Measurements from ENCODE around the gene SDR42E1. TPM values are rescaled to one million over a fixed set of nuclear protein-coding genes. Genes with fewer than 3 reads are reported as not detected.

The SDR42E1 gene, protein sequence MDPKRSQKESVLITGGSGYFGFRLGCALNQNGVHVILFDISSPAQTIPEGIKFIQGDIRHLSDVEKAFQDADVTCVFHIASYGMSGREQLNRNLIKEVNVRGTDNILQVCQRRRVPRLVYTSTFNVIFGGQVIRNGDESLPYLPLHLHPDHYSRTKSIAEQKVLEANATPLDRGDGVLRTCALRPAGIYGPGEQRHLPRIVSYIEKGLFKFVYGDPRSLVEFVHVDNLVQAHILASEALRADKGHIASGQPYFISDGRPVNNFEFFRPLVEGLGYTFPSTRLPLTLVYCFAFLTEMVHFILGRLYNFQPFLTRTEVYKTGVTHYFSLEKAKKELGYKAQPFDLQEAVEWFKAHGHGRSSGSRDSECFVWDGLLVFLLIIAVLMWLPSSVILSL
- not detected for polyA plus RNA-seq (2013, experiment 1 of 2)
- 0.06 TPM for polyA plus RNA-seq (2013, experiment 2 of 2)

DNA sequence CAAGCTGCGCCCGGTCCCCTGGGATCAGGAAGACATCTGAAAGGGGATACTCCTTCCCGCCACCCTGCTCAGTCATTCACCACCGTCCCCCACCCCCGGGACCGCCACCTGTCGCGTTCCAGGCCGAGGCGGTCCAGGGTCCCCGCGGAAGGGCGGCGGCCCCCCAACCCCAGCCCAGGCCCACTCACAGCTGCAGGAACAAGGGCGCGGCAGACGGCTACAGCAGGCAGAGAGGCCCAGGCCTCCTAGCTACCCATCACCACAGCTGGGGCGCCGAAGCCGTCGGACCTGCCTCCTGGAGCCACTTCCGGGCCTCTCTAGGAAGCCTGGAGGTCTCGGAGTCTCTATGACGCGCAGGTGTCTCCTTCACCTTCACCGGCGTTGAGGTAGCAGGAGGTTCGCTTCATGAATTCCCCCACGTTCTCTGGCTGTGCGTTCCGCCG lies at the start of gene SDR42E1:
Gene SDR42E1, minus strand, starts transcription at position 272 of the 443 bp plus-strand sequence. CDS start 10,612 bp downstream, outside the sequence.
- no peak within 1 kb of the TSS for H3K27ac ChIP-seq (ENCODE audit: low read depth, low read length)
- H3K4me1 ChIP-seq (ENCODE audit: insufficient read depth, low read length), result no peaks in the 10 kb centered on the region
- 92% methylated on average over 32 of the region's 32 CpGs for WGBS
- no peaks in the 10 kb centered on the region for H3K36me3 ChIP-seq (ENCODE audit: insufficient read depth, low read length)
- no peak within 1 kb of the TSS for H3K9ac ChIP-seq (ENCODE audit: low read depth, low read length)
- no peaks in the 10 kb centered on the region for H3K27me3 ChIP-seq (ENCODE audit: insufficient read depth, low read length)
- H3K9me3 ChIP-seq (ENCODE audit: insufficient read depth, low read depth, low read length), result peaks cover 35% of the 10 kb centered on the region
- no peak within 1 kb of the TSS for H3K4me3 ChIP-seq (ENCODE audit: low read length)

DNA sequence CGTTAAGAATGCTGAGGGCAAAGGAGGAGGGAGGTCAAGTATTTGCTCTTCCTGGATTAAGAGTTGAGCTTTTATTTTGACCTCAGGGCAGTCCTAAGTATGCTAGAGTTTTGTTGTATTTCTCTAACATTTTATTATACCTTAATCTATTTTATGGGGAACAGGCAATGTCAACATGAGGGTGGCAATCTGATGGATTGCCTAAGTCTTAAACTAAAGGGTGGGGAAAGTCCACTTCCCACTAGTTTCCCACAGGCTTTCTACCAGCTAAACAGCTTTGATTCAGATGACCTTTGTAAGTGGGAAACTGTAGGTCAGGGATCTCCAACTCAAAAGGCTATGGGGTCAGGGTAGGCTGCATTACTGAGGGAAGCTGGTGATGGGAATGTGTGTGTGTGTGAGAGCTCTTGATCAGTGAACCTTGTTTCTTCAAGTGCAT lies 48.7 kb upstream of the SDR42E1 start:
- 87% methylated on average over 1 of the region's 1 CpG for WGBS
- H3K4me1 ChIP-seq (ENCODE audit: insufficient read depth, low read length), result no peaks in the 10 kb centered on the region; the same call in 1 of the 2 replicates
- H3K27me3 ChIP-seq (ENCODE audit: insufficient read depth, low read length), result no peaks in the 10 kb centered on the region
- no peak overlapping the region for H3K9ac ChIP-seq (ENCODE audit: low read depth, low read length)
- H3K36me3 ChIP-seq (ENCODE audit: insufficient read depth, low read length), result no peaks in the 10 kb centered on the region
- no peaks in the 10 kb centered on the region for H3K9me3 ChIP-seq (ENCODE audit: insufficient read depth, low read depth, low read length)
- no peak overlapping the region for H3K27ac ChIP-seq (ENCODE audit: low read depth, low read length)
- no peak overlapping the region for H3K4me3 ChIP-seq (ENCODE audit: low read length)

DNA sequence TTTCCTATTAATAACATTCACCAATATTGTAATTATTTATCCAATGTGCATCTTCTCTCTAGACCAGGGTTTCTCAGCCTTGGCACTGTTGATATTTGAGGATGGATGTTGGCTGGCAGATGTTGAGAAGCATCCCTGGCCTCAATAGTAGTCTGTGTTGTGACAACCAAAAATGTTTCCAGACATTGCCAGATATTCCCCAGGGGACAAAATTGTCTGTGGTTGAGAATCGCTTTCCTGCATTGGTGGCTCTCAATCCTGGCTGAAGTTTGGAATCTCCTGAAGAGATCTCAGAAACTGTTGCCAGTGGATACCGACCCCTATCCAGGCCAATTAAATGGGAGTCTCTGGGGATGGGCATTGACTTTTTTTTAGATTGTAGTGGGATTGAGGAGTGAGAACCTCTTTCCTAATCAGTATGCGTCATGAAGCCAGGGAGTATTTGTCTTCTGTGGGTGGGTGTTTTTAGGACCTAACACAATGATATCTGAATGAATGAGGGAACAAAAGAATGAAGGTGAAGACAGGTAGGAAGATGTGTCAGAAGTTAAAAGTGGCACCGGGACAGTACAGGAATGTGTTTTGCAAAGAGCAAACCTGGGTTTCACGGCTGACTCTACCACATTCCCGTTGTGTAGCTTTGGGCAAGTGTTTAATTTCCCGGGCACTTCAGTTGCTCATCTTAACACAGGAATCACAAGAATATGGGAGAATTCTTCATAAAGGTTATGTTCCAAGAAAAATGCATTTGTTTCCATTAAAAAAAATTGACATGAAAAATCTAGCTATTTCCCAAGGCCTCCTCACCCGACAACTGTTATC lies 48.1 kb upstream of the SDR42E1 start:
- Histone ChIP-seq H3K9ac (ENCODE audit: low read depth, low read length) (no peak overlapping the region), H3K4me3 (ENCODE audit: low read length) (no peak overlapping the region), H3K36me3 (ENCODE audit: insufficient read depth, low read length) (no peaks in the 10 kb centered on the region), H3K9me3 (ENCODE audit: insufficient read depth, low read depth, low read length) (no peaks in the 10 kb centered on the region), H3K27me3 (ENCODE audit: insufficient read depth, low read length) (no peaks in the 10 kb centered on the region), H3K4me1 (ENCODE audit: insufficient read depth, low read length) (no peaks in the 10 kb centered on the region; the same call in 1 of the 2 replicates), H3K27ac (ENCODE audit: low read depth, low read length) (no peak overlapping the region)
- 94% methylated on average over 8 of the region's 8 CpGs for WGBS

- no peak overlapping the region for H3K27ac ChIP-seq (ENCODE audit: low read depth, low read length)
- no peaks in the 10 kb centered on the region; the same call in 1 of the 2 replicates for H3K4me1 ChIP-seq (ENCODE audit: insufficient read depth, low read length)
- no peaks in the 10 kb centered on the region for H3K27me3 ChIP-seq (ENCODE audit: insufficient read depth, low read length)
- no peaks in the 10 kb centered on the region for H3K9me3 ChIP-seq (ENCODE audit: insufficient read depth, low read depth, low read length)
- no peaks in the 10 kb centered on the region for H3K36me3 ChIP-seq (ENCODE audit: insufficient read depth, low read length)
- H3K9ac ChIP-seq (ENCODE audit: low read depth, low read length), result no peak overlapping the region
- H3K4me3 ChIP-seq (ENCODE audit: low read length), result no peak overlapping the region
- 92% methylated on average over 1 of the region's 3 CpGs for WGBS
Observed at GRCh38 chr16:82056550-82056896, 45.3 kb upstream of the SDR42E1 start.

- Histone ChIP-seq H3K27ac (ENCODE audit: low read depth, low read length) (no peak overlapping the region), H3K9ac (ENCODE audit: low read depth, low read length) (no peak overlapping the region), H3K27me3 (ENCODE audit: insufficient read depth, low read length) (no peaks in the 10 kb centered on the region), H3K4me1 (ENCODE audit: insufficient read depth, low read length) (no peaks in the 10 kb centered on the region; the same call in 1 of the 2 replicates), H3K9me3 (ENCODE audit: insufficient read depth, low read depth, low read length) (no peaks in the 10 kb centered on the region), H3K36me3 (ENCODE audit: insufficient read depth, low read length) (no peaks in the 10 kb centered on the region), H3K4me3 (ENCODE audit: low read length) (no peak overlapping the region)
- WGBS, result 93% methylated on average over 7 of the region's 8 CpGs
Observed at GRCh38 chr16:82055728-82056549, 44.7 kb upstream of the SDR42E1 start.

DNA sequence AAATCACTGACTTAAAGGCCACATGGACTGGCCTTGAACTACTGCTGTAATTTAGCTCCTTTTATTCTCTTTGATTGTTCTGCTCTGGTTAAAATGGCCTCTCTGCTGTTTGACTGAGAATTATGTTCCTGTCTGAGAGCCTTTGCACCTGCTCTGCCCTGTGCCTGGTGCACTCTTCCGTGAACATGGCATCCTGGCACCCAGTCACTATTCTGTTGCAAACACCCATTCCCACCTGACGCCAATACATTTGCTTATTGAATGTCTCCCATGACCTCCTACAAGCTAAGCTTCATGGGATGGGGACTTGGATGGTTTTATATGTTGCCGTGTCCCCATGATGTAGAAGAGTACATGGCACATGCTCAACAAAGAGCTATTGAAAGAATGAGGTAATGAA lies 43.8 kb upstream of the SDR42E1 start:
- no peaks in the 10 kb centered on the region for H3K27me3 ChIP-seq (ENCODE audit: insufficient read depth, low read length)
- H3K9me3 ChIP-seq (ENCODE audit: insufficient read depth, low read depth, low read length), result no peaks in the 10 kb centered on the region
- no peaks in the 10 kb centered on the region for H3K36me3 ChIP-seq (ENCODE audit: insufficient read depth, low read length)
- H3K4me1 ChIP-seq (ENCODE audit: insufficient read depth, low read length), result no peaks in the 10 kb centered on the region
- WGBS, result 97% methylated on average over 3 of the region's 3 CpGs
- no peak overlapping the region for H3K27ac ChIP-seq (ENCODE audit: low read depth, low read length)
- H3K9ac ChIP-seq (ENCODE audit: low read depth, low read length), result no peak overlapping the region
- H3K4me3 ChIP-seq (ENCODE audit: low read length), result no peak overlapping the region

DNA sequence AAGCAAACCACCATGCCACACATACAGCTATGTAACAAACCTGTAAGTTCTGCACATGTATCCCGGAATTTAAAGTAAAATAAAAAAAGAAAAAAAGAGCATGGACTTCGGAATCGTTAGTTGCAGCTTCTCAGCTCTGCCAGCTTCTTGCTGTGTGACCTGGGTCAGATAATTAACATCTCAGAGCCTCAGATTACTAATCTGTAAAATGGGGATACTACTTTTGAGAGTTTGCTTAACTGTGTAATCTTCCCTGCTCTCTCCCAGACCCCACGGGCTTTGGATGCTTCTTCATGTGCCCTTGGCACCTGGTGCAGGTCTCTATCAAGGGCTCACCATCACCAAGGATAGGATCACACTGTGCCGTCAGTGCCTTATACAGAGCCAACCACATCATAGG lies 40.4 kb upstream of the SDR42E1 start:
- Histone ChIP-seq H3K9ac (ENCODE audit: low read depth, low read length) (no peak overlapping the region), H3K4me3 (ENCODE audit: low read length) (no peak overlapping the region), H3K36me3 (ENCODE audit: insufficient read depth, low read length) (no peaks in the 10 kb centered on the region), H3K4me1 (ENCODE audit: insufficient read depth, low read length) (no peaks in the 10 kb centered on the region), H3K27ac (ENCODE audit: low read depth, low read length) (no peak overlapping the region), H3K27me3 (ENCODE audit: insufficient read depth, low read length) (no peaks in the 10 kb centered on the region), H3K9me3 (ENCODE audit: insufficient read depth, low read depth, low read length) (no peaks in the 10 kb centered on the region)
- 87% methylated on average over 5 of the region's 5 CpGs for WGBS

DNA sequence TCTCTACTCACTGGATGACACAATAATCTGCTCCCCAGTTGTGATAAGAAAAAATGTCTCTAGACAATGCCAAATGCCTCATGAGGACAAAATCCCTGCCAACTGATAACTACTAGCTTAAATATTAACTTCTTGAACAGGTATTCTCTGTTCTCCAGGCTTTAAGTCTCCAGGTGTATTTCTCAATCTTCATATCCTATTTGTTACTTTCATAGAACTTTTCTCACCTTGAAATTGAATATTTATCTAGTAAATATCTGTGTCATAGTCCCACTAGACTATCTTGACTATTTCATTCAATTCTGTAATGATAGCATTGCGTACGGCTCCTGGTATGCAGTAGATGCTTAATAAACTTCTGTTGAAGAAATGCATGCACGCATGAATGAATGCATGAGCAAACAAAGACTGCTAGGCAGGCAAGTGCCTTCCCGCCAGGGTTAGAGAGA lies 39.7 kb upstream of the SDR42E1 start:
- Histone ChIP-seq H3K9me3 (ENCODE audit: insufficient read depth, low read depth, low read length) (no peaks in the 10 kb centered on the region), H3K27ac (ENCODE audit: low read depth, low read length) (no peak overlapping the region), H3K27me3 (ENCODE audit: insufficient read depth, low read length) (no peaks in the 10 kb centered on the region), H3K9ac (ENCODE audit: low read depth, low read length) (no peak overlapping the region), H3K36me3 (ENCODE audit: insufficient read depth, low read length) (no peaks in the 10 kb centered on the region), H3K4me3 (ENCODE audit: low read length) (no peak overlapping the region), H3K4me1 (ENCODE audit: insufficient read depth, low read length) (no peaks in the 10 kb centered on the region)
- 89% methylated on average over 4 of the region's 4 CpGs for WGBS

DNA sequence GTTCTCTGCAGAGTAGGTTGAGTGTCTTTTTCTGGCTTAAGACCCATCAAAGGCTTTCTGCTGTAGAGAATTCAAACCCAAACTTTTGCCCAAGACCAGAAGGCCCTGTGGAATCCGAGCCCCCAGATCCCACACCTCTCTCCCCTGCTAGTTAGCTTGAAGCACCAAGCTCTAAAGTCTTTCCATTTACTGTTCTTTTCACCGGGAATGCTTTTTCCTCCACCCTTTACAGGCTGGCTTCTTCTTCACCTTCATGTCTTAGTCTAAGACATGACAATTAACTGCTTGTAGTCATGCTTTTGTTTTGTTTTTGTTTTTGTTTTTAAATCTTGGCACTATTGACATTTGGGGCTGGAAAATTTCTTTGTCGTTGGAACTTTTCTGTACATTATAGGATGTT lies 39.2 kb upstream of the SDR42E1 start:
- Histone ChIP-seq H3K27ac (ENCODE audit: low read depth, low read length) (no peak overlapping the region), H3K4me1 (ENCODE audit: insufficient read depth, low read length) (no peaks in the 10 kb centered on the region; the same call in 1 of the 2 replicates), H3K4me3 (ENCODE audit: low read length) (no peak overlapping the region), H3K9me3 (ENCODE audit: insufficient read depth, low read depth, low read length) (no peaks in the 10 kb centered on the region), H3K9ac (ENCODE audit: low read depth, low read length) (no peak overlapping the region), H3K36me3 (ENCODE audit: insufficient read depth, low read length) (no peaks in the 10 kb centered on the region), H3K27me3 (ENCODE audit: insufficient read depth, low read length) (no peaks in the 10 kb centered on the region)
- WGBS, result 80% methylated on average over 3 of the region's 3 CpGs

GRCh38 chr16:82049484-82049883 lies 38.2 kb upstream of the SDR42E1 start:
- 88% methylated on average over 1 of the region's 1 CpG for WGBS
- Histone ChIP-seq H3K9me3 (ENCODE audit: insufficient read depth, low read depth, low read length) (no peaks in the 10 kb centered on the region), H3K27ac (ENCODE audit: low read depth, low read length) (no peak overlapping the region)

More at GRCh38 chr16:82049484-82049883, 38.2 kb upstream of the SDR42E1 start:
- Histone ChIP-seq H3K4me3 (ENCODE audit: low read length) (no peak overlapping the region), H3K9ac (ENCODE audit: low read depth, low read length) (no peak overlapping the region), H3K36me3 (ENCODE audit: insufficient read depth, low read length) (no peaks in the 10 kb centered on the region), H3K27me3 (ENCODE audit: insufficient read depth, low read length) (no peaks in the 10 kb centered on the region), H3K4me1 (ENCODE audit: insufficient read depth, low read length) (no peaks in the 10 kb centered on the region; the same call in 1 of the 2 replicates)
